Endothelial cell of umbilical vein (primary cell): Measurements from ENCODE around the gene OTOGL. TPM values are rescaled to one million over a fixed set of nuclear protein-coding genes. Genes with fewer than 3 reads are reported as not detected.

Experiments
- BruUV-seq: library from RNA; stranded (reverse); fragments of 400-500 nt; replicated peaks from 2 replicates; lab custom pipeline; 2021; lab: Mats Ljungman, UMichigan
- CTCF ChIA-PET: fragments of 300-600, 350-600 bp; sonication (Branson Sonifier 250); formaldehyde crosslinking; loops from one replicate; lab custom pipeline; 2021; ENCODE audit warnings: antibody characterized with exemption, inconsistent platforms; lab: Charles Lee
- POLR2A ChIA-PET: fragments of 300-600, 350-600 bp; sonication (Branson Sonifier 250); formaldehyde crosslinking; loops from one replicate; lab custom pipeline; 2021; ENCODE audit warnings: antibody characterized with exemption, inconsistent platforms; lab: Charles Lee
- DNase-seq: peaks from one replicate; pipeline ENCODE4 v3.0.0-alpha.2; 2011; ENCODE audit warnings: low read depth, low spot score
- FAIRE-seq: peaks from 2 replicates; lab custom pipeline; 2011; peaks lifted over from hg19 to GRCh38; lab: Jason Lieb, UNC
- H2AFZ ChIP-seq: 2 replicates; pipeline ENCODE4 v1.6.0; 2012; ENCODE audit warnings: low read depth, low read length, control low read depth, inconsistent platforms
- H3K27ac ChIP-seq: 2 replicates; pipeline ENCODE4 v1.5.1; 2011; ENCODE audit warnings: low read depth, mild to moderate bottlenecking, control low read depth, low read length, moderate library complexity; ENCODE audit not compliant: insufficient read depth
- H3K27me3 ChIP-seq, 2 experiments: 2 replicates each; pipeline versions ENCODE4 v1.6.0 to v1.6.1; 2011; ENCODE audit warnings: low read length in 2 of 2, mixed read lengths in 1 of 2; ENCODE audit not compliant: control insufficient read depth in 2 of 2, insufficient read depth in 2 of 2
- H3K36me3 ChIP-seq, 2 experiments: 2 replicates in 1 of 2; 3 replicates in 1 of 2; pipeline ENCODE4 v1.5.1; 2011; ENCODE audit warnings: low read length in 2 of 2, mild to moderate bottlenecking in 1 of 2, moderate library complexity in 1 of 2; ENCODE audit not compliant: control insufficient read depth in 2 of 2, insufficient read depth in 2 of 2; ENCODE audit errors: extremely low read depth in 1 of 2
- H3K4me1 ChIP-seq: 3 replicates; pipeline ENCODE4 v1.5.1; 2011; ENCODE audit warnings: mild to moderate bottlenecking, low read length; ENCODE audit not compliant: control insufficient read depth, insufficient read depth; ENCODE audit errors: extremely low read depth
- H3K4me2 ChIP-seq: 2 replicates; pipeline ENCODE4 v1.6.1; 2011; ENCODE audit warnings: low read length, control low read depth, mixed read lengths; ENCODE audit not compliant: insufficient read depth
- H3K4me3 ChIP-seq, 3 experiments: fragments of 200-600 bp in 1 of 3; sonication (generic), shearing (Covaris generic) in 1 of 3; replicated peaks in 1 of 3; 2 replicates each; pipeline ENCODE4 v1.5.1; 2011 to 2016; ENCODE audit warnings: control low read depth in 3 of 3, low read length in 3 of 3, mild to moderate bottlenecking in 2 of 3, inconsistent platforms in 1 of 3, low read depth in 1 of 3, moderate library complexity in 1 of 3; ENCODE audit not compliant: insufficient read depth in 1 of 3
- H3K79me2 ChIP-seq: 2 replicates; pipeline ENCODE4 v1.6.0; 2012; ENCODE audit warnings: low read length, inconsistent platforms; ENCODE audit not compliant: control insufficient read depth, insufficient read depth
- H3K9ac ChIP-seq: replicated peaks from 2 replicates; pipeline ENCODE3; 2011; ENCODE audit warnings: low read length, control low read depth; ENCODE audit not compliant: insufficient read depth; ENCODE audit errors: extremely low read depth
- H3K9me1 ChIP-seq: replicated peaks from 3 replicates; pipeline ENCODE4 v1.6.0; 2011; ENCODE audit warnings: mild to moderate bottlenecking, low read length; ENCODE audit not compliant: control insufficient read depth, insufficient read depth; ENCODE audit errors: extremely low read depth
- H3K9me3 ChIP-seq: replicated peaks from 2 replicates; pipeline ENCODE4 v1.5.1; 2012; ENCODE audit warnings: low read length, inconsistent platforms; ENCODE audit not compliant: control insufficient read depth, insufficient read depth
- H4K20me1 ChIP-seq: replicated peaks from 2 replicates; pipeline ENCODE3; 2011; ENCODE audit warnings: mild to moderate bottlenecking, low read length; ENCODE audit not compliant: control insufficient read depth, insufficient read depth; ENCODE audit errors: extremely low read depth
- EZH2 ChIP-seq: IDR thresholded peaks from 2 replicates; pipeline ENCODE4 v1.6.1; 2012; ENCODE audit warnings: borderline replicate concordance, low read depth, mild to moderate bottlenecking, moderate library complexity, low read length, inconsistent platforms; ENCODE audit not compliant: severe bottlenecking
- FOS ChIP-seq: IDR thresholded peaks from 2 replicates; pipeline ENCODE4 v1.6.1; 2011; ENCODE audit warnings: mild to moderate bottlenecking, low read length, moderate library complexity, borderline replicate concordance; ENCODE audit not compliant: insufficient read depth
- GATA2 ChIP-seq: IDR thresholded peaks from 2 replicates; pipeline ENCODE4 v1.7.0; 2011; ENCODE audit warnings: low read depth, mild to moderate bottlenecking, moderate library complexity, mixed read lengths, low read length; ENCODE audit not compliant: insufficient read length, insufficient read depth
- JUN ChIP-seq: IDR thresholded peaks from 2 replicates; pipeline ENCODE4 v1.6.1; 2011; ENCODE audit warnings: borderline replicate concordance, low read depth; ENCODE audit not compliant: insufficient read length, insufficient read depth
- MYC ChIP-seq: IDR thresholded peaks from one replicate; pipeline ENCODE4 v1.6.1; 2011; ENCODE audit warnings: mild to moderate bottlenecking, low read depth, low read length
- POLR2A ChIP-seq: IDR thresholded peaks from 2 replicates; pipeline ENCODE4 v1.6.1; 2012; ENCODE audit warnings: low read depth, mild to moderate bottlenecking, control low read depth, low read length
- POLR2AphosphoS5 ChIP-seq: IDR thresholded peaks from 2 replicates; pipeline ENCODE4 v1.6.1; 2012; ENCODE audit warnings: low read depth, mild to moderate bottlenecking, control low read depth, low read length, moderate library complexity; ENCODE audit not compliant: insufficient read depth
- dilution Hi-C: fragments of 300-500 bp; cut with MboI; formaldehyde crosslinking; loops from one replicate; pipeline ENCODE4 v1.15.0; 2019; ENCODE audit warnings: low sequenced_read_pairs; ENCODE audit not compliant: extremely low pct_ligation_motif_present
- intact Hi-C: fragments of 100-400 bp; cut with micrococcal nuclease; formaldehyde crosslinking; loops from one replicate; pipeline ENCODE4 v1.10.0; 2022
- polyA plus RNA-seq, 4 experiments: library from polyadenylated mRNA; depleted of rRNA in 3 of 4; stranded (reverse) in 3 of 4; unstranded in 1 of 4; fragments of >200 nt; gene quantifications; 2 replicates each; pipeline versions ENCODE4 v1.2.1 to v1.2.3, GENCODE V29; 2011 to 2012; ENCODE audit warnings: missing spikeins in 1 of 4
- total RNA-seq: library from RNA; stranded (reverse); gene quantifications from 2 replicates; pipeline ENCODE4 v1.2.3, GENCODE V29; 2021
- TF ChIP-seq, protein P1 (sequence below): IDR thresholded peaks from 2 replicates; pipeline ENCODE4 v1.6.1; 2011; ENCODE audit not compliant: insufficient read depth, insufficient read length
- TF ChIP-seq, protein P2 (sequence below), 2 donors: IDR thresholded peaks; 1 replicate in 1 of 2; 2 replicates in 1 of 2; pipeline ENCODE4 v1.5.1; 2011; ENCODE audit warnings: low read length in 2 of 2, mild to moderate bottlenecking in 2 of 2, moderate library complexity in 2 of 2, control low read depth in 1 of 2, inconsistent platforms in 1 of 2, low read depth in 1 of 2; ENCODE audit not compliant: insufficient read depth in 1 of 2; ENCODE audit errors: extremely low read depth in 1 of 2

OTOGL gene
- total and polyA plus RNA-seq, 2 donors (not counting 3 experiments of a cell fraction or from before 2014, with no cell fraction given), result 1.4 to 2.0 TPM

DNA sequence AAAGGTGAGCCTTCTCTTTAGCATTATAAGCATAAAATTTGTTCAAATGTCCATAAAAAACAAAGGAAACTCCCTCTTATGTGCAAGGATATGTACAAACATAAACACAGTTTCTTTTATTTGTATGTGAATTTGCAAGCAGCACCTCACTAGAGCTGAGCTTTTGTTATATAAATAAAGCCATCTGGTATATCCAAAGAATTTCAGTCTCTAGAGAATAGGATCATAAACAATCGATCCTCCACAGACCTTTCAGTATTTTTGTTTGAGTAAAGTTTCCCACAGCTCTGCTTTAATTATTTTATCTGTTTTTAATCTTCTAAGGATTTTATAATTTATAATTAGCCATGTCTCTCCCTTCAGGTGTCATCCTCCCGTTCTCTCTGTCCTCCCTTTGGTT, 89.2 kb downstream of the OTOGL start:
- no peaks in the 10 kb centered on the region for H3K36me3 ChIP-seq
- ChIA-PET POLR2A (no interaction called here), CTCF (interaction anchor here (1.7 to 6.1 kb wide), 3 partner anchors 81 to 1069 kb away, joined by 4 to 100 read pairs (median 13); no protein-coding TSS in a partner anchor)
- no peak for DNase-seq
- no peak for FAIRE-seq
- no peak overlapping the region for H3K27ac ChIP-seq
- H3K4me1 ChIP-seq, result peaks cover 19% of the 10 kb centered on the region
- intact Hi-C loops (loop anchor here (10.0 kb wide), 1 partner anchor 404 kb away; no protein-coding TSS in a partner anchor), dilution Hi-C loops (no loop called here)
- TF ChIP-seq, protein P1, sequence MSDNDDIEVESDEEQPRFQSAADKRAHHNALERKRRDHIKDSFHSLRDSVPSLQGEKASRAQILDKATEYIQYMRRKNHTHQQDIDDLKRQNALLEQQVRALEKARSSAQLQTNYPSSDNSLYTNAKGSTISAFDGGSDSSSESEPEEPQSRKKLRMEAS, result no peak
- TF ChIP-seq POLR2AphosphoS5 (no peak), POLR2A (no peak), GATA2 (no peak), EZH2 (no peak), MYC (no peak), JUN (no peak), FOS (no peak)
- TF ChIP-seq, protein P2, sequence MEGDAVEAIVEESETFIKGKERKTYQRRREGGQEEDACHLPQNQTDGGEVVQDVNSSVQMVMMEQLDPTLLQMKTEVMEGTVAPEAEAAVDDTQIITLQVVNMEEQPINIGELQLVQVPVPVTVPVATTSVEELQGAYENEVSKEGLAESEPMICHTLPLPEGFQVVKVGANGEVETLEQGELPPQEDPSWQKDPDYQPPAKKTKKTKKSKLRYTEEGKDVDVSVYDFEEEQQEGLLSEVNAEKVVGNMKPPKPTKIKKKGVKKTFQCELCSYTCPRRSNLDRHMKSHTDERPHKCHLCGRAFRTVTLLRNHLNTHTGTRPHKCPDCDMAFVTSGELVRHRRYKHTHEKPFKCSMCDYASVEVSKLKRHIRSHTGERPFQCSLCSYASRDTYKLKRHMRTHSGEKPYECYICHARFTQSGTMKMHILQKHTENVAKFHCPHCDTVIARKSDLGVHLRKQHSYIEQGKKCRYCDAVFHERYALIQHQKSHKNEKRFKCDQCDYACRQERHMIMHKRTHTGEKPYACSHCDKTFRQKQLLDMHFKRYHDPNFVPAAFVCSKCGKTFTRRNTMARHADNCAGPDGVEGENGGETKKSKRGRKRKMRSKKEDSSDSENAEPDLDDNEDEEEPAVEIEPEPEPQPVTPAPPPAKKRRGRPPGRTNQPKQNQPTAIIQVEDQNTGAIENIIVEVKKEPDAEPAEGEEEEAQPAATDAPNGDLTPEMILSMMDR (IDR thresholded peaks at IDR 0.05; ENCODE audit: extremely low read depth in 1 of 2, insufficient read depth in 1 of 2, low read depth in 1 of 2, low read length in 2 of 2), result no peak
- H3K9ac ChIP-seq, result no peak overlapping the region
- no peak overlapping the region for H2AFZ ChIP-seq
- H4K20me1 ChIP-seq, result no peaks in the 10 kb centered on the region
- no TSS peak for BruUV-seq
- no peak overlapping the region for H3K4me3 ChIP-seq
- H3K9me1 ChIP-seq, result no peaks in the 10 kb centered on the region
- no peaks in the 10 kb centered on the region for H3K27me3 ChIP-seq
- no peak overlapping the region for H3K4me2 ChIP-seq
- H3K9me3 ChIP-seq, result no peaks in the 10 kb centered on the region
- H3K79me2 ChIP-seq, result no peaks in the 10 kb centered on the region
